Fibroblast of lung (primary cell): ENCODE results near the gene ITIH3.

Source experiments
- EZH2 ChIP-seq: IDR thresholded peaks from 2 replicates; pipeline ENCODE4 v1.5.1; 2012; ENCODE audit warnings: low read length, control low read depth, mild to moderate bottlenecking; ENCODE audit errors: missing control alignments
- TF ChIP-seq, protein P1 (sequence below), 2 donors: IDR thresholded peaks in 1 of 2; conservative IDR thresholded peaks in 1 of 2; 1 replicate in 1 of 2; 2 replicates in 1 of 2; pipeline ENCODE4 v1.5.1; 2011 to 2012; ENCODE audit warnings: low read length in 2 of 2, control low read depth in 1 of 2, inconsistent platforms in 1 of 2, low read depth in 1 of 2, mild to moderate bottlenecking in 1 of 2

DNA sequence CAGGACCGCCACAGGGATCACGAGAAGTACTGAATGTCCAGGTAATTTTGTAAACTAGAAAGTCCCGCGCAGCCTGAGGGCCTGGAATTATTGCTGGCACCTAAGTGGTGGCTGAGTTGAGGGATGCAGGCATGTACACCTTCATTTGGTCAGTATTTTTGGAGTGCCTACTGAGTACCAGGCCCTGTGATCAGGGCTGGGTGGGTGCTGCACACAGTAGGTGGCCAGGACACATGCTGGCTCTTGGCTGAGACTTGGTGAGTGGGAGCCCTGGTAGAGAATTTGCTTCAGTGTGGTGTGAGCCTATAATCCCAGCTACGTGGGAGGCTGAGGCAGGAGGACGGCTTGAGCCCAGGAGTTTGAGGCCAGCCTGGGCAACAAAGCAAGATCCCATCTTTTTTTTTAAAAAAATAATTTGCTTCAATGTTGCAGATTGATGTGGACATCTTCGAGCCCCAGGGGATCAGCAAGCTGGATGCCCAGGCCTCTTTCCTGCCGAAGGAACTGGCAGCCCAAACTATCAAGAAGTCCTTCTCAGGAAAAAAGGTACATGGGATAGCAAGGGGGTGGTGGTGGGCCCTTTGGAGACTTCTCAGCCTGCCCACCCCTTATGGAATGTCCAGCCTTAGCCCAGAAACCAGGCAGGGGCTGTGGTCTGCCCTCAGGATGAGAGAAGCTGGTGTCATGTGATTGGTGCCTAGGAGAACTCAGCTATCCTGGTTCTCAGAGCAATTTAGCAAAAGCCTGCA lies 14.6 kb upstream of the ITIH3 start:
- no peak for TF ChIP-seq EZH2
- TF ChIP-seq, protein P1, sequence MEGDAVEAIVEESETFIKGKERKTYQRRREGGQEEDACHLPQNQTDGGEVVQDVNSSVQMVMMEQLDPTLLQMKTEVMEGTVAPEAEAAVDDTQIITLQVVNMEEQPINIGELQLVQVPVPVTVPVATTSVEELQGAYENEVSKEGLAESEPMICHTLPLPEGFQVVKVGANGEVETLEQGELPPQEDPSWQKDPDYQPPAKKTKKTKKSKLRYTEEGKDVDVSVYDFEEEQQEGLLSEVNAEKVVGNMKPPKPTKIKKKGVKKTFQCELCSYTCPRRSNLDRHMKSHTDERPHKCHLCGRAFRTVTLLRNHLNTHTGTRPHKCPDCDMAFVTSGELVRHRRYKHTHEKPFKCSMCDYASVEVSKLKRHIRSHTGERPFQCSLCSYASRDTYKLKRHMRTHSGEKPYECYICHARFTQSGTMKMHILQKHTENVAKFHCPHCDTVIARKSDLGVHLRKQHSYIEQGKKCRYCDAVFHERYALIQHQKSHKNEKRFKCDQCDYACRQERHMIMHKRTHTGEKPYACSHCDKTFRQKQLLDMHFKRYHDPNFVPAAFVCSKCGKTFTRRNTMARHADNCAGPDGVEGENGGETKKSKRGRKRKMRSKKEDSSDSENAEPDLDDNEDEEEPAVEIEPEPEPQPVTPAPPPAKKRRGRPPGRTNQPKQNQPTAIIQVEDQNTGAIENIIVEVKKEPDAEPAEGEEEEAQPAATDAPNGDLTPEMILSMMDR (conservative IDR thresholded peaks at IDR 0.05 in 1 of 2, IDR thresholded peaks at IDR 0.05 in 1 of 2; ENCODE audit: low read depth in 1 of 2, low read length in 2 of 2) = no peak
